ENCODE data around the gene RIPOR2.

RIPOR2 gene

GRCh38 chr6:24833711-24834386, 101.9 kb downstream of the RIPOR2 start:
- H3K4me3 ChIP-seq (ENCODE audit: low read depth, low read length): no peak overlapping the region
- DNase-seq (ENCODE audit: low read depth): no peak
- TF ChIP-seq MAX (IDR thresholded peaks at IDR 0.05; ENCODE audit: low read depth, low read length) (no peak), MYC (IDR thresholded peaks at IDR 0.05; ENCODE audit: low read depth, low read length) (no peak), POLR2A (IDR thresholded peaks at IDR 0.05; ENCODE audit: extremely low read depth, insufficient read length) (no peak), CTCF (IDR thresholded peaks at IDR 0.05; ENCODE audit: low read depth, low read length) (no peak)

GRCh38 chr6:24832794-24833193, 103.0 kb downstream of the RIPOR2 start:
- DNase-seq (ENCODE audit: low read depth): no peak
- no peak overlapping the region for H3K4me3 ChIP-seq (ENCODE audit: low read depth, low read length)
- no peak for TF ChIP-seq MYC (IDR thresholded peaks at IDR 0.05; ENCODE audit: low read depth, low read length)
- TF ChIP-seq CTCF (IDR thresholded peaks at IDR 0.05; ENCODE audit: low read depth, low read length): no peak
- TF ChIP-seq POLR2A (IDR thresholded peaks at IDR 0.05; ENCODE audit: extremely low read depth, insufficient read length): no peak
- TF ChIP-seq MAX (IDR thresholded peaks at IDR 0.05; ENCODE audit: low read depth, low read length): no peak

- TF ChIP-seq MYC (IDR thresholded peaks at IDR 0.05; ENCODE audit: low read depth, low read length) (no peak), CTCF (IDR thresholded peaks at IDR 0.05; ENCODE audit: low read depth, low read length) (no peak), POLR2A (IDR thresholded peaks at IDR 0.05; ENCODE audit: extremely low read depth, insufficient read length) (no peak), MAX (IDR thresholded peaks at IDR 0.05; ENCODE audit: low read depth, low read length) (no peak)
- DNase-seq (ENCODE audit: low read depth): no peak
- H3K4me3 ChIP-seq (ENCODE audit: low read depth, low read length): no peak overlapping the region
These were observed 103.7 kb downstream of the RIPOR2 start for GRCh38 chr6:24831771-24832716.

GRCh38 chr6:24829657-24830056, 106.1 kb downstream of the RIPOR2 start:
- H3K4me3 ChIP-seq (ENCODE audit: low read depth, low read length): no peak overlapping the region
- TF ChIP-seq MYC (IDR thresholded peaks at IDR 0.05; ENCODE audit: low read depth, low read length) (no peak), MAX (IDR thresholded peaks at IDR 0.05; ENCODE audit: low read depth, low read length) (no peak), CTCF (IDR thresholded peaks at IDR 0.05; ENCODE audit: low read depth, low read length) (no peak), POLR2A (IDR thresholded peaks at IDR 0.05; ENCODE audit: extremely low read depth, insufficient read length) (no peak)
- DNase-seq (ENCODE audit: low read depth): no peak

- TF ChIP-seq MAX (IDR thresholded peaks at IDR 0.05; ENCODE audit: low read depth, low read length): no peak
- no peak for TF ChIP-seq CTCF (IDR thresholded peaks at IDR 0.05; ENCODE audit: low read depth, low read length)
- TF ChIP-seq MYC (IDR thresholded peaks at IDR 0.05; ENCODE audit: low read depth, low read length): no peak
- no peak for TF ChIP-seq POLR2A (IDR thresholded peaks at IDR 0.05; ENCODE audit: extremely low read depth, insufficient read length)
- H3K4me3 ChIP-seq (ENCODE audit: low read depth, low read length): no peak overlapping the region
- DNase-seq (ENCODE audit: low read depth): no peak
These were observed 107.8 kb downstream of the RIPOR2 start for GRCh38 chr6:24827970-24828369.
